ENCODE measurements around the gene RNF168. TPM values are rescaled to one million over a fixed set of nuclear protein-coding genes. Genes with fewer than 3 reads are reported as not detected.
"Not testable (repeated sequence)": the region's sequence is repeated elsewhere in the genome, so short reads cannot be mapped to it uniquely, and the experiment has no call there.

The RNF168 gene
- total RNA-seq, 1 donor from 2014 or later = 25.1 TPM

DNA sequence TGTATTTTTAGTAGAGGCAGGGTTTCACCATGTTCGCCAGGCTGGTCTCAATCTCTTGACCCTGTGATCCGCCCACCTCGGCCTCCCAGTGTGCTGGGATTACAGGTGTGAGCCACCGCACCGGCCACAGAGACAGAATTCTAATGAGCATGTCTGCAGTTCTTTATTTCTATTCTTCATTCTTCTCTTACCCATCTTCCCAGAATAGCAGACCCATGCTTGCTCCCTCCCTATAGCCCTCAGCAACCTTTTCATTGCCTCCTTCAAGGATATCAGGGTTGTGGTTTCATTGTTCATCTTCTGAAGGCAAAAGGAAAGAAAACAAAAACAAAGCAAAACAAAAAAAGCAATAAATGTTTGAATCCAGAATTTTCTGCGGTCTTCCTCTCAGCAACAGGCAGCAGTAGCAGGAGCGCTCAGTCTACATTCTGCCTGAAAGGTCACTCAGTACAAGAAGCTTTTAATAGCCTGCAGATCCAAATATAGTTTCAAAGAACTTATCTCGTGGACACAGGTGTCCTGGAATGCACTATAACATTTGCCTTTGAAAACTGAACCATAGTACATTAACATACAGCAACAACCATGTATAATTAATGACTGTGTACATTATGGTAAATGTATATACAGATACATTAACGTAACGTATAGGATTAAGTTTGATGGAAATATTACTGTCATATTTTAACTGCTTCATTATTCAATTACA is 11.5 kb upstream of the RNF168 start, which contains the start of gene SMCO1:
Gene SMCO1, minus strand, starts transcription at position 434 of the 709 bp plus-strand sequence. Its CDS starts 137 bp downstream, at position 297.
- Mint-ChIP-seq H3K36me3 (no peaks in the 10 kb centered on the region), H3K27me3 (ENCODE audit: insufficient read depth, low read depth) (peaks cover 7% of the 10 kb centered on the region), H3K4me1 (no peaks in the 10 kb centered on the region), H3K27ac (no peak within 1 kb of the TSS), H3K9me3 (peaks cover 33% of the 10 kb centered on the region), H3K4me3 (no peak within 1 kb of the TSS)
- Histone ChIP-seq H3F3A (ENCODE audit: low read depth) (no peaks in the 10 kb centered on the region), H3K4me1 (no peaks in the 10 kb centered on the region), H3K9ac (no peak within 1 kb of the TSS), H3K4me3 (no peak within 1 kb of the TSS), H4K20me1 (ENCODE audit: low read depth) (no peaks in the 10 kb centered on the region), H3K36me3 (no peaks in the 10 kb centered on the region), H3K27me3 (no peaks in the 10 kb centered on the region), H3K9me3 (ENCODE audit: low read depth) (peaks cover 9% of the 10 kb centered on the region), H3K79me2 (ENCODE audit: low read depth) (no peaks in the 10 kb centered on the region), H3K4me2 (no peak within 1 kb of the TSS), H3K27ac (no peak within 1 kb of the TSS), H2AFZ (replicated peaks) (no peak within 1 kb of the TSS)
- TF ChIP-seq EZH2phosphoT487 (IDR thresholded peaks at IDR 0.05) = no peak
- no peak for TF ChIP-seq EZH2 (IDR thresholded peaks at IDR 0.05)
- TF ChIP-seq, protein P1, sequence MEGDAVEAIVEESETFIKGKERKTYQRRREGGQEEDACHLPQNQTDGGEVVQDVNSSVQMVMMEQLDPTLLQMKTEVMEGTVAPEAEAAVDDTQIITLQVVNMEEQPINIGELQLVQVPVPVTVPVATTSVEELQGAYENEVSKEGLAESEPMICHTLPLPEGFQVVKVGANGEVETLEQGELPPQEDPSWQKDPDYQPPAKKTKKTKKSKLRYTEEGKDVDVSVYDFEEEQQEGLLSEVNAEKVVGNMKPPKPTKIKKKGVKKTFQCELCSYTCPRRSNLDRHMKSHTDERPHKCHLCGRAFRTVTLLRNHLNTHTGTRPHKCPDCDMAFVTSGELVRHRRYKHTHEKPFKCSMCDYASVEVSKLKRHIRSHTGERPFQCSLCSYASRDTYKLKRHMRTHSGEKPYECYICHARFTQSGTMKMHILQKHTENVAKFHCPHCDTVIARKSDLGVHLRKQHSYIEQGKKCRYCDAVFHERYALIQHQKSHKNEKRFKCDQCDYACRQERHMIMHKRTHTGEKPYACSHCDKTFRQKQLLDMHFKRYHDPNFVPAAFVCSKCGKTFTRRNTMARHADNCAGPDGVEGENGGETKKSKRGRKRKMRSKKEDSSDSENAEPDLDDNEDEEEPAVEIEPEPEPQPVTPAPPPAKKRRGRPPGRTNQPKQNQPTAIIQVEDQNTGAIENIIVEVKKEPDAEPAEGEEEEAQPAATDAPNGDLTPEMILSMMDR (IDR thresholded peaks at IDR 0.05) = no peak
- DNase-seq (ENCODE audit: low spot score) = no peak

GRCh38 chr3:196514350-196514716 is 10.8 kb upstream of the RNF168 start:
- no peaks in the 10 kb centered on the region for H3K36me3 Mint-ChIP-seq
- Histone ChIP-seq H4K20me1 (ENCODE audit: low read depth) (no peaks in the 10 kb centered on the region), H3K9ac (no peak overlapping the region), H3K4me2 (no peak overlapping the region), H3K4me3 (no peak overlapping the region), H3K27ac (no peak overlapping the region), H3K4me1 (no peaks in the 10 kb centered on the region), H2AFZ (replicated peaks) (no peak overlapping the region), H3K79me2 (ENCODE audit: low read depth) (no peaks in the 10 kb centered on the region), H3F3A (ENCODE audit: low read depth) (no peaks in the 10 kb centered on the region), H3K36me3 (no peaks in the 10 kb centered on the region), H3K9me3 (ENCODE audit: low read depth) (peaks cover 3% of the 10 kb centered on the region), H3K27me3 (no peaks in the 10 kb centered on the region)
- H3K27me3 Mint-ChIP-seq (ENCODE audit: insufficient read depth, low read depth) = peaks cover 7% of the 10 kb centered on the region
- H3K9me3 Mint-ChIP-seq = peaks cover 26% of the 10 kb centered on the region
- TF ChIP-seq, protein P1 (IDR thresholded peaks at IDR 0.05) = no peak
- TF ChIP-seq EZH2phosphoT487 (IDR thresholded peaks at IDR 0.05) (no peak), EZH2 (IDR thresholded peaks at IDR 0.05) (no peak)
- H3K4me1 Mint-ChIP-seq = no peaks in the 10 kb centered on the region
- H3K27ac Mint-ChIP-seq = no peak overlapping the region
- DNase-seq (ENCODE audit: low spot score) = no peak
- no peak overlapping the region for H3K4me3 Mint-ChIP-seq

DNA sequence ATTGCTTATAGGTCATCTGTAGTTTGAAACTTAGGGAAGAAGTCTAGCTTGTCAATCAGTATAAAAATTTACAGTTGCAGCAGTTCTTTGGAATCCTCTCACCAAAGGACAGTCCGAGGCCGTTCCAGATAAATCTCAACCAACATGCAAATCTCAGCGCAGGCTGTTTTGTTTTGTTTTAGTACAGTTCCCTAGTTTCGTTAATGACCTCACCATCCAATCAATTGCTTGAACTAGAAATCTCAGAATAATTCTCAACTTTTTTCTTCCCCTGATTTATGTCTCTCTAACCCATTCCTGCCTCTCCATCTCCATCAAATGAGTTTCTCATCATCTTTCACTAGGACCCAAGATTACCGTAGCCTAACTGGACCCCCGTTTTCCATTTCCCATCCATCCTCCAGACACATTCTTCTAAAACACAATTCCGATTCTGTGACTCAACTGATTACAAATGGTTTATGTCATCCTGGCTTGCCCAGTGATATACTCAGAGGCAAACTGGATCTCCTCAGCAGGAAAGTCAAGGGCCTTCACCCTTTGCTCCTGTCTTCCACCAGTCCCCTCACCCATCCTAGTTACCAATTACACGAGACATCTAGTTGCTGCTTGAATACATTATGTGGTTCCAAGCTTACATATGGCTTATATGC is 10.3 kb upstream of the RNF168 start:
- Histone ChIP-seq H3K27ac (no peak overlapping the region), H3K36me3 (no peaks in the 10 kb centered on the region), H2AFZ (replicated peaks) (no peak overlapping the region), H3K4me2 (no peak overlapping the region), H3K4me1 (no peaks in the 10 kb centered on the region), H3F3A (ENCODE audit: low read depth) (no peaks in the 10 kb centered on the region), H3K9me3 (ENCODE audit: low read depth) (no peaks in the 10 kb centered on the region), H3K4me3 (no peak overlapping the region), H4K20me1 (ENCODE audit: low read depth) (no peaks in the 10 kb centered on the region), H3K27me3 (no peaks in the 10 kb centered on the region), H3K9ac (no peak overlapping the region), H3K79me2 (ENCODE audit: low read depth) (no peaks in the 10 kb centered on the region)
- no peaks in the 10 kb centered on the region for H3K36me3 Mint-ChIP-seq
- H3K4me1 Mint-ChIP-seq = no peaks in the 10 kb centered on the region
- H3K4me3 Mint-ChIP-seq = no peak overlapping the region
- peaks cover 7% of the 10 kb centered on the region for H3K27me3 Mint-ChIP-seq (ENCODE audit: insufficient read depth, low read depth)
- DNase-seq (ENCODE audit: low spot score) = no peak
- H3K9me3 Mint-ChIP-seq = peaks cover 21% of the 10 kb centered on the region
- no peak overlapping the region for H3K27ac Mint-ChIP-seq
- no peak for TF ChIP-seq EZH2 (IDR thresholded peaks at IDR 0.05)
- no peak for TF ChIP-seq EZH2phosphoT487 (IDR thresholded peaks at IDR 0.05)
- TF ChIP-seq, protein P1 (IDR thresholded peaks at IDR 0.05) = no peak

DNA sequence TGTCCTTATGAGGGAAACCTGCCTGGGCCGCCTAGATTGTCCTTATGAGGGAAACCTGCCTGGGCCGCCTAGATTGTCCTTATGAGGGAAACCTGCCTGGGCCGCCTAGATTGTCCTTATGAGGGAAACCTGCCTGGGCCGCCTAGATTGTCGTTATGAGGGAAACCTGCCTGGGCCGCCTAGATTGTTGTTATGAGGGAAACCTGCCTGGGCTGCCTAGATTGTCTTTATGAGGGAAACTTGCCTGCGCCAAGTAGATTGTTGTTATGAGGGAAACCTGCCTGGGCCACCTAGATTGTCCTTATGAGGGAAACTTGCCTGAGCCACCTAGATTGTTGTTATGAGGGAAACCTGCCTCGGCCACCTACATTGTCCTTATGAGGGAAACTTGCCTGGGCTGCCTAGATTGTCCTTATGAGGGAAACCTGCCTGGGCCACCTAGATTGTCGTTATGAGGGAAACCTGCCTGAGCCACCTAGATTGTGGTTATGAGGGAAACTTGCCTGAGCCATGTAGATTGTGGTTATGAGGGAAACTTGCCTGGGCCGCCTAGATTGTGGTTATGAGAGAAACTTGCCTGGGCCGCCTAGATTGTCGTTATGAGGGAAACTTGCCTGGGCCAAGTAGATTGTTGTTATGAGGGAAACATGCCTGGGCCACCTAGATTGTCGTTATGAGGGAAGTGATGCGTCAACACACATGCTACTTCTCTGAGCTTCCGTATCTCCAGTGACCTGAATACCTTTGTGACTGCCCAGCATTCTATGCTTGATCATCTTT is 8.3 kb upstream of the RNF168 start:
- H2AFZ ChIP-seq (replicated peaks); H3K27ac Mint-ChIP-seq; H3K9me3 ChIP-seq (ENCODE audit: low read depth); H3K4me3 Mint-ChIP-seq; H4K20me1 ChIP-seq (ENCODE audit: low read depth); H3K27me3 Mint-ChIP-seq (ENCODE audit: insufficient read depth, low read depth); H3K4me3 ChIP-seq; H3K36me3 ChIP-seq; DNase-seq (ENCODE audit: low spot score); H3K4me1 Mint-ChIP-seq; H3K36me3 Mint-ChIP-seq; H3K79me2 ChIP-seq (ENCODE audit: low read depth); H3K27ac ChIP-seq; H3K27me3 ChIP-seq; H3K4me2 ChIP-seq; H3K9ac ChIP-seq; H3K4me1 ChIP-seq; H3F3A ChIP-seq (ENCODE audit: low read depth): not testable (repeated sequence)
- peaks cover 13% of the 10 kb centered on the region for H3K9me3 Mint-ChIP-seq

- H3K27ac Mint-ChIP-seq; H3K4me1 Mint-ChIP-seq; H3K9me3 ChIP-seq (ENCODE audit: low read depth); H3K4me1 ChIP-seq; H4K20me1 ChIP-seq (ENCODE audit: low read depth); H3K36me3 ChIP-seq; H3K4me2 ChIP-seq; H3K9ac ChIP-seq; H3F3A ChIP-seq (ENCODE audit: low read depth); DNase-seq (ENCODE audit: low spot score); H3K79me2 ChIP-seq (ENCODE audit: low read depth); H3K27me3 Mint-ChIP-seq (ENCODE audit: insufficient read depth, low read depth); H3K36me3 Mint-ChIP-seq; H3K4me3 ChIP-seq; H3K4me3 Mint-ChIP-seq; H3K27ac ChIP-seq; H3K27me3 ChIP-seq; H2AFZ ChIP-seq (replicated peaks): not testable (repeated sequence)
- peaks cover 12% of the 10 kb centered on the region for H3K9me3 Mint-ChIP-seq
These were observed 7.5 kb upstream of the RNF168 start for GRCh38 chr3:196511108-196511507.
